ENCODE data around the gene CSRNP3. TPM values are rescaled to one million over a fixed set of nuclear protein-coding genes. Genes with fewer than 3 reads are reported as not detected.

Gene CSRNP3
- total RNA-seq, 4 donors from 2014 or later: 0.12 to 1.5 (median 0.93) TPM

DNA sequence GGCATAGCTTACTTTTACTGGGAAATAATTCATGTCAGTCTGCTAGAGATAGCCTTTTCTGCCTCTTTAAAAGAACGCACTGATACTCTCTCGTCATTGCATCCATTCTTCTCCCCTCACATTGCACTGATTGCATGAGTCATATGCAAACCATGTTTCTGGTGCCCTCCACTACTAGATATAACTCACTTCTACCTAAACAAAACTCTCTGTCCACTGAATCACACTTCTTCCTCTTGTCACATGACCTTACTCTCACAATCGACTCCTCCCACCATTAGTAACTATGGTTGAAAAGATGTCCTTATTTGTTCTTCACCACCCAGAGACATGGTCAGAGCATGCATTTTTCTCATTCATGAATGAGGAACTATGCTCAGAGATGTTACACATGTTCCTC lies 158.0 kb downstream of the CSRNP3 start:
- no peak for TF ChIP-seq CTCF (IDR thresholded peaks at IDR 0.05)
- ATAC-seq (ENCODE audit: low FRiP score): no peak
- no peak for DNase-seq (ENCODE audit: low spot score)

GRCh38 chr2:165629776-165630175 lies 160.3 kb downstream of the CSRNP3 start:
- ATAC-seq (ENCODE audit: low FRiP score) (no peak), DNase-seq (ENCODE audit: low spot score) (no peak)
- no peak for TF ChIP-seq CTCF (IDR thresholded peaks at IDR 0.05)

DNA sequence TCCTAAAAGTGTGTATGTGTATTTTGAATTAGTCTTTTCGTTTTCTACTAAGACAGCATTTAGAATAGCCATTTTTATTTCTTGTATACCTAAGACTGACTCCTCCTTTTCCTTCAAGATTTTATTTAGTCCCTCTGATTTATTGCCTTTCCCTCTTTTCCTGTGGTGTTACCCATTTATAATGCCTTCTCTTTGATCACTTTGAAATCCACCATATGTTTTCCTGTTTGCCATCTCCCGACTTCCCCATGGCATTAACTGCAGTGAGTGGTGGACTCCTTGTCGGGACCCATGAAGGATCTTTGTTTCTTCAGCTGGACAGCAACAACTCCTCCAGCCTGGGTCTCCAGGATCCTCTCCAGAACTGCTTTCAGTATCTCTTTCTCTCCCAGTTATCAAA lies 160.7 kb downstream of the CSRNP3 start:
- DNase-seq (ENCODE audit: low spot score): no peak
- no peak for TF ChIP-seq CTCF (IDR thresholded peaks at IDR 0.05)
- ATAC-seq (ENCODE audit: low FRiP score): no peak

GRCh38 chr2:165631089-165631488 lies 161.6 kb downstream of the CSRNP3 start:
- ATAC-seq (ENCODE audit: low FRiP score): no peak

DNA sequence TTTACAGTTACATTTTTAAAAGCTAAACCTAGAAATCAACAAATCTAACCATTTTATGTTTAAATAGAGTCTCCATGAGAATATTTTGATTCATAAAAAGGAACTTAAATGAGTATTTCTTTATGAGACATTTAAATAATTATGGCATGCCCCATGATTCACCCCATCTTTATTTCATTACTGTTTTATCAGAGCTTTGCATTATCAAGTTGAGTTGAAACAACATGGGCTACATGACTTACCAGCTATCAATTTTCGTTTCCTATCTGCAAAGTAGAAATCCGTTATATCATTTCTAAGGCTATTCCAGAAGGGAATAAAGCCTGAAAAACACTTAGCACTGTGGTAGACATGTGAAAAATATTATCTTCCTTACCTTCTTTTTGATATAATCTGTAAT lies 163.1 kb downstream of the CSRNP3 start:
- ATAC-seq (ENCODE audit: low FRiP score) (no peak), DNase-seq (ENCODE audit: low spot score) (no peak)
- no peak for TF ChIP-seq CTCF (IDR thresholded peaks at IDR 0.05)

More at GRCh38 chr2:165631089-165631488, 161.6 kb downstream of the CSRNP3 start:
- no peak for DNase-seq (ENCODE audit: low spot score)
- no peak for TF ChIP-seq CTCF (IDR thresholded peaks at IDR 0.05)

DNA sequence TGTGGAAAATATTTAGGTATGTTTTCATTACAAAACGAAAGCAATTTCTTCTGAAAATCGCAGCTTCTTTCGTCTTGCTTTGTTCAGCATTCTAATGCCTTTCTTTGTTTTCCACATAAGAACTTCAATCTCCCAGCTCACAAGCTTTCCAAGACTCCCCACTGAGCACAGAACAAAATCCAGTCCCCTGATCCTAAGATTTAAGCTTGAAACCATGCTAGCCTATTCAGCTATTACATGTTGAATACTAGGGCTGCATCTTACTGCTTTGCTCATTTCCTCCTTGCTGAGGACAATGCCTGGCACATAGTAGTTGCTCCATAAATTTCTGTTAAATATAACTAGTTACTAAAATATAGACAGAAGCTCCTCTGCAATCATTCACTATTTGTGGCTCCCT lies 163.9 kb downstream of the CSRNP3 start:
- no peak for TF ChIP-seq CTCF (IDR thresholded peaks at IDR 0.05)
- no peak for ATAC-seq (ENCODE audit: low FRiP score)

GRCh38 chr2:165634282-165634681 lies 164.8 kb downstream of the CSRNP3 start:
- no peak for DNase-seq (ENCODE audit: low spot score)
- ATAC-seq (ENCODE audit: low FRiP score): no peak
- no peak for TF ChIP-seq CTCF (IDR thresholded peaks at IDR 0.05)

More for the DNA sequence above, 163.9 kb downstream of the CSRNP3 start:
- DNase-seq (ENCODE audit: low spot score): no peak
